ES-I3 (cell line): Measurements from ENCODE around the gene TMC4.
A peak's percentile ranks its signal among the peaks of the same experiment; 100 is the strongest.
"Not testable (repeated sequence)": the region's sequence is repeated elsewhere in the genome, so short reads cannot be mapped to it uniquely, and the experiment has no call there.

Experiments used
- H3K36me3 ChIP-seq: 2 replicates; pipeline ENCODE4 v1.6.1; 2013; ENCODE audit warnings: mild to moderate bottlenecking, low read length, control low read depth, moderate library complexity; ENCODE audit not compliant: insufficient read depth
- H3K4me1 ChIP-seq: 2 replicates; pipeline ENCODE4 v1.6.1; 2013; ENCODE audit warnings: mild to moderate bottlenecking, control low read depth, low read length; ENCODE audit not compliant: insufficient read depth
- H3K9ac ChIP-seq: 2 replicates; pipeline ENCODE4 v1.6.1; 2013; ENCODE audit warnings: low read depth, mild to moderate bottlenecking, low read length, moderate library complexity
- H3K9me3 ChIP-seq: 2 replicates; pipeline ENCODE4 v1.6.1; 2013; ENCODE audit warnings: mild to moderate bottlenecking, low read length, moderate library complexity; ENCODE audit not compliant: control insufficient read depth, insufficient read depth

Gene TMC4

DNA sequence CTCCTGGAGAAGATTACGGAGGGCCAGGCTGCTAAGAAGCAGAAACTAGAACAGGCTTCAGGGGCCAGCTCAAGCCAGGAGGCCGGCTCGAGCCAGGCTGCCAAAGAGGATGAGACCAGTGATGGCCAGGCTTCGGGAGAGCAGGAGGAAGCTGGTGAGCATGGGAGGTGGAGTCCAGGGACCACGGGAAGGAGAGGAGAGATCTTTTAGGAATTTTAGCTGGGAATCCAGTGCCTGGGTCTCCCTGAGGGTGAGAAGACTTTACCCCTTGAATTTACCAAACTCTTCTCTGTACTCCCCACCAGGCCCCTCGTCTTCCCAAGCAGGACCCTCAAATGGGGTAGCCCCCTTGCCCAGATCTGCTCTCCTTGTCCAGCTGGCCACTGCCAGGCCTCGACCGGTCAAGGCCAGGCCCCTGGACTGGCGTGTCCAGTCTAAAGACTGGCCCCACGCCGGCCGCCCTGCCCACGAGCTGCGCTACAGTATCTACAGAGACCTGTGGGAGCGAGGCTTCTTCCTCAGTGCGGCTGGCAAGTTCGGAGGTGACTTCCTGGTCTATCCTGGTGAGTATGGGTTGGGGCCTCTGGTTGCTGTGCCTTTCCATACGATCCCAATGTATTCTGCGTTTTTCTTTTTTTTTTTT lies 19.0 kb upstream of the TMC4 start:
- Histone ChIP-seq H3K4me1 (no peaks in the 10 kb centered on the region; the same call in 1 of the 2 replicates), H3K9ac (peak overlapping the region; percentile 97), H3K9me3 (no peaks in the 10 kb centered on the region), H3K36me3 (no peaks in the 10 kb centered on the region; the same call in 1 of the 2 replicates)

DNA sequence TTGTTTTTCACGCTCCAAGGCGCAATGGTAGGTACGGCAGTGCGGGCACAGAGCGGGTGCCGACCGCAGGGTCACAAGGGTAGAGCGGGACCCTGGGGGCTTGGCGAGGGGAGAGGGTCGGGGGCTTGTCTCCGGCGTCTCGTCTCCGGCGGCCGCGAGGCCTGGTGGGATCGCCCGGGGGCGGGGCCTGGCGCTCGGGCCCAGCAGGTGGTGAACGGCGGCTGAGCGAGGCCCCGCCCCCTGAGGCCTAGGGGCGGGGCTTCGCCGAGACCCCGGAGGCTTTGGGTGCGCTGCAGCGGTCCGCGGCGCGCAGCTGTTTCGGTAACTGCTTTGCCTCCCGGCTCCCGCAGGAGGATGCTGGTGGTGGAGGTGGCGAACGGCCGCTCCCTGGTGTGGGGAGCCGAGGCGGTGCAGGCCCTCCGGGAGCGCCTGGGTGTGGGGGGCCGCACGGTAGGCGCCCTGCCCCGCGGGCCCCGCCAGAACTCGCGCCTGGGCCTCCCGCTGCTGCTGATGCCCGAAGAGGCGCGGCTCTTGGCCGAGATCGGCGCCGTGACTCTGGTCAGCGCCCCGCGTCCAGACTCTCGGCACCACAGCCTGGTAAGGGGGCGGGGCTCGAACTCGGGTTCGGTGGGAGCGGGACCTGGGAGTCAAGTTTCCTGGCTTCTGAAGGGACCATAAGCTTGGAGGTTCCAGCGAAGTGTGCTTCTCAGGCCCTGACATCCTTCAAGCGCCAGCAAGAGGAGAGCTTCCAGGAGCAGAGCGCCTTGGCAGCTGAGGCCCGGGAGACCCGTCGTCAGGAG lies 18.3 kb upstream of the TMC4 start, which contains the start of gene TSEN34:
TSEN34 (plus strand) TSS at position 298 of the 800 bp plus-strand sequence; CDS start at position 355, 57 bp downstream.
- no peaks in the 10 kb centered on the region; the same call in 1 of the 2 replicates for H3K4me1 ChIP-seq
- H3K36me3 ChIP-seq = no peaks in the 10 kb centered on the region
- no peaks in the 10 kb centered on the region for H3K9me3 ChIP-seq
- peak within 1 kb of the TSS; percentile 97 for H3K9ac ChIP-seq

DNA sequence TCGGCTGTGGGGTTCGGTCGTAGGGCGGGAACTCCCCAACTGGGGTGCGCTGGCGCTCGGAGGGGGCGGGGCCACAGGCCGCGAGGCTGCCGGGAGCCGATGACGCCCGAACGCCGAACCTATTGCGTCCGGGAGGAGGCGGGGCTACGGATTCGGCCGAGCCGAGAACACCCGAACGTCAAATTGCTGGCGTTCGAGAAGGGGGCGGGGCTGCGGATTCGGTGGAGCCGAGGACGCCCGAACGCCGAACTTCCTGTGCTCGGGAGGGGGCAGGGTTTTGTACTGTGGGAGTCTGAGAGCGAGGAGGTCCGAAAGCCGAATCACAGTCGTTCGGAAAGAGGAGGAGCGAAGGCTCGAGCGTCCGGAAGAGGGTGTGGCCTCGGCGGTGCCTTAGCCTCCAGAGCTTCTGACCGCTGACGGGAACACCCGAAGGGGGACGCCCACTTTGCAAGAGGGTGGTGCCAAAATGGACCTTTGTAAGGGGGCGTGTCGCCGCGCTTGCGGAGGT lies 17.6 kb upstream of the TMC4 start:
- Histone ChIP-seq H3K9ac (peak overlapping the region; percentile 97), H3K36me3 (no peaks in the 10 kb centered on the region), H3K9me3 (no peaks in the 10 kb centered on the region), H3K4me1 (no peaks in the 10 kb centered on the region; the same call in 1 of the 2 replicates)

DNA sequence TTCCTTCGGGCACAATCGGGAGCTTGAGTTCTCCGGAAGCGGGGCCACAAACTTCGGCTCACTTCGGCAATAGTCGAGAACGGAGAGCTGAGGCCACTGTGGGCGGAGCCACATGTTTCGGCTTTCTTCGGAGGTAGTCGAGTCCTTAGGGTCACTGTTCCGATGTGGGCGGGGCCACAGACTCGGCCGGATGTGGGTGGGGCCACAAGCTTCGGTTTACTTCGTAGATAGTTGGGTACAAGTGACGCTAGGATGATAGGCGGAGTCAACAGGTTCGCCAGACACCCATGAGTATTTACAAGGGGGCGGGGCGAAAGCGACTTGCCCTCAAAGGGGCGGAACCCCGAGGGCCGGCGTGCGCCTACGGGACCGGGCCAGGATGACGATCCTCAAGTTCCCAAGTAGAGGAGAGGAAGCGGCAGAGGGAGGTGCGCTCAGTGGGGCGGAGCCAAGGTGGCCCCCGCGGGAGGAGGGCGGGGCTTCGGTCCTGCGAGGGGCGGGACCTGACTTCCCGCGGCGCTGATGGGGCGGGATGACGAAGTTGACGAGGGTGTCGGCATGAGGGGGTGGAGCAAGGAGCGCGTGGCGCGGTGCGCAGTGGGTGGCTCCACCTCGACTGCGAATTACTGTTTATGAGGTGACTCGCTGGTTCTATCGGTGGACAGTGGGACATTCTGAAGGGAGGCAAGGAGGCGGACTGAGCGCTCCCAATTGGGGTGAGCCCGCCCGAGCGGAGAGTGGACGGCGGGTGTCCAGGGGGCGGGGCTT lies 17.0 kb upstream of the TMC4 start:
- Histone ChIP-seq H3K36me3 (no peaks in the 10 kb centered on the region), H3K9me3 (no peaks in the 10 kb centered on the region), H3K9ac (peak overlapping the region; percentile 97), H3K4me1 (no peaks in the 10 kb centered on the region; the same call in 1 of the 2 replicates)

DNA sequence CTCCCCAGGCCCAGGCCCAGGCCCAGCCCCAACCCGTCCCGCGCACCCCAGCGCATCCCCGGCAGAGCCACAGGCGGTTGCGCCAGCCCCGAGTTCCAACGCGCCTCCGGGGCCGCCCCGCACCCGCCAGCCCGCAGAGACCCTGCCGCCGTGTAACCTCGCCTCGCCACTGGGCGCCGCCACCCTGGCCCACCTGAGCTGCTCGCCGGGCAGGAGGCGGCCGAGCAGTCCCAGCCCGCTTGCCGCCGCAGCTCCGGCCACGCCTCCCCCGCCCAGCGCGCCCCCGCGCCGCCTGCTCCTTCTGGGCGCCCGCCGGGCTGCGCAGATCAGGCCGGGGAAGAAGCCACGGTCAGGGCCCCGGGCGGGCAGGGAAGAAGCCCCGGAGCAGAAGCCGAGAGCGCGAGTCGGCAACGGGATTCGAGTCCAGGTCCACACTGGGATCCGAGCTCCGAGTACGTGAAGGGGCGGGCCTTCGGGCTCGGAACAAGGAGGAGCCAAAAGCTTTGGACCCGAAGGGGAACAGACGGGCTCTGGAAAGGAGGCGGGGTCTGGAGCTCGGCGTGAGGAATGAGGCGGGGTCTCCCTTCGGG lies 16.3 kb upstream of the TMC4 start, which contains the start of gene MBOAT7:
MBOAT7 (minus strand) TSS at position 436 of the 590 bp plus-strand sequence. CDS start 1,072 bp downstream, outside the sequence.
- Histone ChIP-seq H3K36me3 (no peaks in the 10 kb centered on the region), H3K9me3 (no peaks in the 10 kb centered on the region), H3K4me1 (no peaks in the 10 kb centered on the region; the same call in 1 of the 2 replicates), H3K9ac (peak within 1 kb of the TSS; percentile 97)

DNA sequence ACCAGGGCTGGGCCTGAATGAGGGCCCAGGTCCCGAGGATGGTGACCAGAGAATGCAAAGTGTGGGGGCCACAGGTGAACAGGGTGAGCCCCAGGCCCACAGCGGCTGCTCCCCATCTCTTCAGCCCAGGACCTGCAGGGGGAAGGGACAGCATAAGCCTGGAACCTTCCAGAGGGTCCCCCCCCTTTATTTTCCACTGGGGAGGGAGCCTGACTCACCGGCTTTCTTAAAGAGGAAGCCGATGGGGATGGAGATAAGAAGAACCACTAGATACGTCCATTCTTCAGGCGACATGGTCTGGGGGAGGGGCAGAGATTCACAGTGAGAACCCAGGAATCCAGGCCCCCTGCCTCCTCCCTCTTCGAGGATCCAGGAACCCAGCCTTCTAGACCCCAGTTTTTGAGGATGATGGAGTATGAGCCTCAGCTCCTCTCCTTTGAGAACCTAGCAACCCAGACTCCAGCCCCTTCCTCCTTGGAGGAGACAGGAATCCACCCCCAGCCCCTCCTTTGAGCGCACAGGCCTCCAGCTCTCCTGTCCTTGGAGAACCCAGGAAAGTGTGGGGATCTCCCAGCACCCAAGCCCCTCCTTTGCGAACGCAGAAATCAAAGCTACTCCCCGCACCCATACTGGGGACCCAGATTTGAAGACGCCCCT lies 15.4 kb upstream of the TMC4 start:
- Histone ChIP-seq H3K9ac (peak overlapping the region; percentile 91), H3K36me3 (peaks cover 3% of the 10 kb centered on the region; the same call in 1 of the 2 replicates), H3K4me1 (no peaks in the 10 kb centered on the region; the same call in 1 of the 2 replicates), H3K9me3 (no peaks in the 10 kb centered on the region)

DNA sequence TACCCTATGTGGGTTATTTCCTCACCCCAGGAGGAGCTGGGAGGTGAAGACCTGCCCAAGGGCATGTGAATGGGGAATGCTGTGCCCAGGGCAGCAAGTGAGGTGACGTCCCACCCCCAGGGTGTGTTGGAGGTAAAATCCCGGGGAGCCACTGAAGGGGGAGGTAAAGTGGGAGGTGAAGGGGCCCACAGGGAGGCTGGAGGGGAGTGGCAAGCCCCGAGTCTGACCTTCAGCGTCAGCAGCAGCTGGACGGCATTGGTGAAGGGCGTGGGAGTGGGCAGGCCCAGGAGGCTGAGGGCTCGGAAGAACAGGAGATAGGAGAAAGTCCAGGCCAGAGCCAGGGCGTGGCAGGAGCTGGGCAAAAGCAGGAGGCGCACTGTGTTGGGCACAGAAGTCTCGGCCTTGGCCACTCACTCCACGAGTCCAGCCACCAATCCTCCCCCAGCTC lies 14.0 kb upstream of the TMC4 start:
- Histone ChIP-seq H3K4me1 (no peaks in the 10 kb centered on the region; the same call in 1 of the 2 replicates), H3K9me3 (no peaks in the 10 kb centered on the region), H3K9ac (no peak overlapping the region), H3K36me3 (peaks cover 3% of the 10 kb centered on the region; the same call in 1 of the 2 replicates)

DNA sequence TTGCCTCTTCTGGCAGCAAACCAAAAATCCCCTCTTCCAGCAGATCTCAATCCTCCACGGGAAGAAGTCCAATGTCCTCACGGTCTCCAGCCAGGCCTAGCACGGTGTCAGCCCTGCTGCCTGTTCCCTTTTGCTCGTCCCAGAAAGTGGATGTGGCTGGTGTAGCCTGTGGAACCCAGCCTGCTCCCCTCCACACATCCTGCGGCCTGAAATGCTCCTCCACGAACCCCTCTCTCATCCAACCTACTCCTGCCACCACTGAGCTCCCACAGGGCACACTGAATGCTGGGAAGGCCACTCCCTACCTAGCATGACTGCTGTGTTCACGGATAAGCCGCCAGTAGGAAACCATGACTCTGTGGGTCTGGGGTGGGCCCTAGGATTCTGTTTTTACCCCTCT lies 13.4 kb upstream of the TMC4 start:
- no peaks in the 10 kb centered on the region for H3K9me3 ChIP-seq
- no peaks in the 10 kb centered on the region for H3K4me1 ChIP-seq
- peaks cover 3% of the 10 kb centered on the region; the same call in 1 of the 2 replicates for H3K36me3 ChIP-seq
- H3K9ac ChIP-seq = no peak overlapping the region

DNA sequence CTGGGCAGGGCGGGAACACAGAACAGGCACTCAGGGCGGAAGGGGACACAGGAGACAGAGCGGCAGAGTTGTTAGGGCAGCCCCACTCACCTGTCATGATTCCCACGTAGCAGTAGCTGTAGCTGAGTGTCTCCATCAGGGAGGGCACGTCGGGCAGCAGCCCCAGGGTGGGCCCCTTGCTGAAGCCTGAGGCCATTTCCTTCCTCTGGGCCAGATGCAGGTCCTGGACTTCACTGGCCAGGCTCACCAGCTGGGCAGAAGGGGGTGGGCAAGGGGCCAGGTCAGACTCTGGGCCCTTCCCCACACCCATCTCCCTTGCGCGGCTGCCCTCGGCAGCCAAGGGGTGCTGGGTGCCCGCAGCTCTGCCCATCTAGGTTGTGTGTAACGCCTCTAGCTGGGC lies 10.5 kb upstream of the TMC4 start:
- Histone ChIP-seq H3K9ac (no peak overlapping the region), H3K4me1 (no peaks in the 10 kb centered on the region), H3K36me3 (peaks cover 3% of the 10 kb centered on the region; the same call in 1 of the 2 replicates), H3K9me3 (no peaks in the 10 kb centered on the region)

DNA sequence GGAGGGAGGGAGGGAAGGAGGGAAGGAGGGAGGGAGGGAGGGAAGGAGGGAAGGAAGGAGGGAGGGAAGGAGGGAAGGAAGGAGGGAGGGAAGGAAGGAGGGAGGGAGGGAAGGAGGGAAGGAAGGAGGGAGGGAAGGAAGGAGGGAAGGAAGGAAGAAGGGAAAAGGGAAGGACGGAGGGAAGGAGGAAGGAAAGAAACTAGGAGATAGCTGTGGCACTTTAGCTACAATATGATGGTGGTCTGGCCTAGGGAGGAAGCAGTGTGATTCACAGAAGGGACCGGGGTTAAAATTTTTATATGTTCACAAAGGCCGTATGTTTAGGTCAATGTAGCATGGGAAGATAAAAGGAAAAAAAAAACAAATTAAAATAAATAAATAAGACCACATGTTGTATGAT lies 8.9 kb upstream of the TMC4 start:
- not testable (repeated sequence) for H3K9me3 ChIP-seq, H3K4me1 ChIP-seq, H3K36me3 ChIP-seq, H3K9ac ChIP-seq

DNA sequence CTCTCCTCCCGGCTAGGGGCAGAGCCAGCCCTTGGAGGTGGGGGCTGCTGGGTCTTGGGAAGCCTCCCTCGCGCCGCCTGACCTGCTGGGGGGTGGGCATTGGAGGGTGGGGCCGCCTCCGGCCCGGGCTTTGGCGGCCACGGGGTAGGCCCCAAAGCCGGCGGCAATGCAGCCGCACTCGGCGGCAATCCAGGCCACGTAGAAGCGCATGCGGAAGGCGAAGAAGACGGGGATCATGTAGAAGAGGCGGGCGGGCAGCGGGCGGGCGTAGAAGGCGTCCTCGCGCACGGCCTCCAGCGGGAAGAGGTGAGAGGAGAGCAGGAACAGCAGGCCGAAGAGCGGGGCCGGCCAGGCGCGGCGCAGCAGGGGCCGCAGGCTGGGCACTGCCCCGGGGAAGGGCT lies 7.7 kb upstream of the TMC4 start:
- Histone ChIP-seq H3K9me3 (no peaks in the 10 kb centered on the region), H3K9ac (no peak overlapping the region), H3K4me1 (no peaks in the 10 kb centered on the region), H3K36me3 (peaks cover 6% of the 10 kb centered on the region; the same call in 1 of the 2 replicates)

DNA sequence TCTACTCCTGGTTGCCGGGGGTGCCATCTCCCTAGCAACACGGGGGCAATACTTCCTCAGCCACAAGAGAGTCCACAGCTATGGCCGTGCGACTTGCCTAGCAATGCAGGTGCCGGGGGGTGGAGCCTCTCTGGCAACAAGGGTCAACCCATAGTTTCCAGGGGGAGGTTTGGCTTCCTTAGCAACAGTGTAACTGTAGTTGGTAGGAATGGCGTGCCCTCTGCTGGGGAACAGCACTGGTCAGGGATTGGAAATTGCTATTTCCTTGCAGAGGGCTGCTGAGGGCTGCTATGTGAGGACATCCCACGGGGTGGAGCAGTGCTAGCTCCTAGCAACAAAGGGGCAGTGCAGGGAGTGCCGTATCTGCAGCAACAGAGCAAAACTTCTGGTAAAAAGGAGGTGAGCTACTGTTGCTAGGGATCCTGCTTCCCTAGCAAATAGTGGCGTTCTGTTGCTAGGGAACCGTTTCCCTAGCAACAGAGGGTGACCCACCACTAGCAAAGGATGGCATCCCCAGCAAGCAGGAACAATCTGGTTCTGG lies 7.0 kb upstream of the TMC4 start:
- no peaks in the 10 kb centered on the region for H3K4me1 ChIP-seq
- peaks cover 6% of the 10 kb centered on the region; the same call in 1 of the 2 replicates for H3K36me3 ChIP-seq
- no peak overlapping the region for H3K9ac ChIP-seq
- no peaks in the 10 kb centered on the region for H3K9me3 ChIP-seq

DNA sequence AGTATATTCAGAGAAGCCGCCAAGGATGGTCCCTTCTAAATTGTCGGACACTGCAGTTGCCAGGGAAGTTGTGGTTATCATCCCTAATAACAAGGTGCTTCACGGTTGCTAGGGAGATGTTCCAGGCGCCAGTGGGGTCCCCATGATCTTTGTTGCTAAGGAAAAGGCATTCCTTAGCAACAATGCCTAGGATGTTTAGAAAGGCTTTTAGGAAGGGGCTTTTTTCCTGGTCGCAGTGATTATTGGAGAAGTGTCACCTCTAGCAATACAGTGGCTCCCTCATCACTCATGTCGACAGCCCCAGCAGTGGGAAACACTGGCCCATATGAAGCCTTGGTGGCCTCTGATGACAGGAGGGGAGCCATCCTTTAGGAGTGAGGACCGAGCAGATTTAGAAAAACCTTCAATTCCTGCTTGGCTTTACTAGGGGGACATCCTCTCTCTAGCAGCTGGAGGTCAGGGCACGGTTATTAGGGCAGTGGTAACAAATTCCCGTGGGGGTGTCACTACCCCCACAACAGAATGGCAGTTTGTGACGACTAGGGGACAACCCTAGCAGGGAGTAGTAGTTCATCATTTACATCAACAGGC lies 6.4 kb upstream of the TMC4 start:
- H3K9ac ChIP-seq = no peak overlapping the region
- peaks cover 6% of the 10 kb centered on the region; the same call in 1 of the 2 replicates for H3K36me3 ChIP-seq
- H3K9me3 ChIP-seq = no peaks in the 10 kb centered on the region
- no peaks in the 10 kb centered on the region; the same call in 1 of the 2 replicates for H3K4me1 ChIP-seq
